Esophagus squamous epithelium (tissue), 4 donors: Measurements from ENCODE around the gene FAM118B.

ENCODE experiments used
- POLR2A ChIP-seq, 4 donors: fragments of 450-650 bp; IDR thresholded peaks; one replicate each; pipeline ENCODE4 v1.6.1; 2017; ENCODE audit warnings: antibody characterized with exemption in 4 of 4, mild to moderate bottlenecking in 4 of 4, moderate library complexity in 3 of 4
- TF ChIP-seq, protein P1 (sequence below), 6 experiments: fragments of 450-650 bp in 4 of 6; fragments of 200-600 bp in 2 of 6; sonication (generic) in 2 of 6; IDR thresholded peaks; one replicate each; pipeline ENCODE4 v1.5.1; 2016 to 2019; ENCODE audit warnings: antibody characterized with exemption in 6 of 6, mild to moderate bottlenecking in 4 of 6, moderate library complexity in 4 of 6

GRCh38 chr11:126219547-126219946 lies 8.0 kb downstream of the FAM118B start:
- TF ChIP-seq, protein P1, sequence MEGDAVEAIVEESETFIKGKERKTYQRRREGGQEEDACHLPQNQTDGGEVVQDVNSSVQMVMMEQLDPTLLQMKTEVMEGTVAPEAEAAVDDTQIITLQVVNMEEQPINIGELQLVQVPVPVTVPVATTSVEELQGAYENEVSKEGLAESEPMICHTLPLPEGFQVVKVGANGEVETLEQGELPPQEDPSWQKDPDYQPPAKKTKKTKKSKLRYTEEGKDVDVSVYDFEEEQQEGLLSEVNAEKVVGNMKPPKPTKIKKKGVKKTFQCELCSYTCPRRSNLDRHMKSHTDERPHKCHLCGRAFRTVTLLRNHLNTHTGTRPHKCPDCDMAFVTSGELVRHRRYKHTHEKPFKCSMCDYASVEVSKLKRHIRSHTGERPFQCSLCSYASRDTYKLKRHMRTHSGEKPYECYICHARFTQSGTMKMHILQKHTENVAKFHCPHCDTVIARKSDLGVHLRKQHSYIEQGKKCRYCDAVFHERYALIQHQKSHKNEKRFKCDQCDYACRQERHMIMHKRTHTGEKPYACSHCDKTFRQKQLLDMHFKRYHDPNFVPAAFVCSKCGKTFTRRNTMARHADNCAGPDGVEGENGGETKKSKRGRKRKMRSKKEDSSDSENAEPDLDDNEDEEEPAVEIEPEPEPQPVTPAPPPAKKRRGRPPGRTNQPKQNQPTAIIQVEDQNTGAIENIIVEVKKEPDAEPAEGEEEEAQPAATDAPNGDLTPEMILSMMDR (IDR thresholded peaks at IDR 0.05): no peak
- TF ChIP-seq POLR2A (IDR thresholded peaks at IDR 0.05): no peak
